GM21528 (cell line): ENCODE measurements around the gene ALOX15B.

Experiments used
- ATAC-seq: cut with Tn5 transposase; IDR thresholded peaks from one replicate; pipeline ENCODE4 v1.9.1; 2021; ENCODE audit warnings: mild to moderate bottlenecking, moderate library complexity; ENCODE audit not compliant: unreplicated experiment, low FRiP score

Gene ALOX15B

GRCh38 chr17:8031950-8032349 is 6.9 kb upstream of the ALOX15B start:
- ATAC-seq, result no peak

- no peak for ATAC-seq
Measured at GRCh38 chr17:8032442-8032841, 6.4 kb upstream of the ALOX15B start.

GRCh38 chr17:8039611-8040168 is 831 bp downstream of the ALOX15B start:
- no peak for ATAC-seq

- ATAC-seq, result no peak
Measured at GRCh38 chr17:8041249-8041928, 2.5 kb downstream of the ALOX15B start.

GRCh38 chr17:8041979-8042378 is 3.1 kb downstream of the ALOX15B start:
- ATAC-seq, result no peak

DNA sequence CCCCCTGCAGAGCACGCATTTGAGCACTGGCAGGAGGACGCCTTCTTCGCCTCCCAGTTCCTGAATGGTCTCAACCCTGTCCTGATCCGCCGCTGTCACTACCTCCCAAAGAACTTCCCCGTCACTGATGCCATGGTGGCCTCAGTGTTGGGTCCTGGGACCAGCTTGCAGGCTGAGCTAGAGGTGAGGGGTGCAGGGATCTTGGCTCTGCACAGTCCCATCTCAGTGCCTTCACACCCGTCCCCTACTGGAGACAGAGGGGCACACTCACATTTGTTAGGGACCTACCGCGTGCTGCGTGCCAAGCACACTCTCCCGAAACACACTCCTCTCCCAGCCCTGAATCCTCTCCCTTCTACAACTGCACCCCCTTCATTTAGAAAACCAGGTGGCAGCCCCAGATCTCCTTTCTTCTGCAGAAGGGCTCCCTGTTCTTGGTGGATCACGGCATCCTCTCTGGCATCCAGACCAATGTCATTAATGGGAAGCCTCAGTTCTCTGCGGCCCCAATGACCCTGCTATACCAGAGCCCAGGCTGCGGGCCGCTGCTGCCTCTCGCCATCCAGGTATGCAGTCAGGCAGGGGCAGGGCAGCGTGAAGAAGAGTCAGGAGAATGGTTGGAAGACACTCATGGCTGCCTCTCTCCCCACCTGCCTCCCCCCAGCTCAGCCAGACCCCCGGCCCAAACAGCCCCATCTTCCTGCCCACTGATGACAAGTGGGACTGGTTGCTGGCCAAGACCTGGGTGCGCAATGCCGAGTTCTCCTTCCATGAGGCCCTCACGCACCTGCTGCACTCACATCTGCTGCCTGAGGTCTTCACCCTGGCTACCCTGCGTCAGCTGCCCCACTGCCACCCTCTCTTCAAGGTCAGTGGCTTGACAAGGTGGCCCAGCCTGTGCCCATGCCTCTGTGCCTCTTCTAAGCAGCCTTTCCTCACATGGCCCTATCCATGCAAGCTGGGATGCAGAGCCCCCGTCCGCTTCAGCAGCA is 6.3 kb downstream of the ALOX15B start:
- ATAC-seq, result no peak

DNA sequence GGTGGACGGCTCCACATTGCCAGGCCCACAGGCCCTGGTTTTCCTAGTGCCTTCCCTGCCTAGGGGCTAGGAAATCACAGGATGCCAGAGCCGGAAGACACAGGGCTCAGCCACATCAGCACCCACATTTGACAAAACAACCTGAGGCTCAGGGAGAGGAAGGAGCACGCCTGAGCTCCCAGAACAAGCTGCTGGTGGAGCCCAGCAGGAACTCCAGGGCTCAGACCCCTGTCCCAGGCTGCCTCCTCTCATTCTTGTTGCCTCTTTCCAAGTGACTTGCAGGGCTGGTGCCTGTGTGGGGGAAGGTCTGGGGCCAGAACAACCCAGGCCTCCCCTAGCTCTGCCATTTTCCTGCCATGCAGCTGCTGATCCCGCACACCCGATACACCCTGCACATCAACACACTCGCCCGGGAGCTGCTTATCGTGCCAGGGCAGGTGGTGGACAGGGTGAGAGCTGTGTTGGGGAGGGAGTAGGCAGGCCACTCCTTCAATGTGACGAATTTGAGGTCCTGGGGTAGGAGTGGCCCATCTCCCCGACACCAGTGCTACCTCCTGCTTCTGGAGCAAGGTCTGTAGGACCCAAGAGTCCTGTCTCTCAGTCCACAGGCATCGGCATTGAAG is 7.6 kb downstream of the ALOX15B start:
- ATAC-seq, result no peak

DNA sequence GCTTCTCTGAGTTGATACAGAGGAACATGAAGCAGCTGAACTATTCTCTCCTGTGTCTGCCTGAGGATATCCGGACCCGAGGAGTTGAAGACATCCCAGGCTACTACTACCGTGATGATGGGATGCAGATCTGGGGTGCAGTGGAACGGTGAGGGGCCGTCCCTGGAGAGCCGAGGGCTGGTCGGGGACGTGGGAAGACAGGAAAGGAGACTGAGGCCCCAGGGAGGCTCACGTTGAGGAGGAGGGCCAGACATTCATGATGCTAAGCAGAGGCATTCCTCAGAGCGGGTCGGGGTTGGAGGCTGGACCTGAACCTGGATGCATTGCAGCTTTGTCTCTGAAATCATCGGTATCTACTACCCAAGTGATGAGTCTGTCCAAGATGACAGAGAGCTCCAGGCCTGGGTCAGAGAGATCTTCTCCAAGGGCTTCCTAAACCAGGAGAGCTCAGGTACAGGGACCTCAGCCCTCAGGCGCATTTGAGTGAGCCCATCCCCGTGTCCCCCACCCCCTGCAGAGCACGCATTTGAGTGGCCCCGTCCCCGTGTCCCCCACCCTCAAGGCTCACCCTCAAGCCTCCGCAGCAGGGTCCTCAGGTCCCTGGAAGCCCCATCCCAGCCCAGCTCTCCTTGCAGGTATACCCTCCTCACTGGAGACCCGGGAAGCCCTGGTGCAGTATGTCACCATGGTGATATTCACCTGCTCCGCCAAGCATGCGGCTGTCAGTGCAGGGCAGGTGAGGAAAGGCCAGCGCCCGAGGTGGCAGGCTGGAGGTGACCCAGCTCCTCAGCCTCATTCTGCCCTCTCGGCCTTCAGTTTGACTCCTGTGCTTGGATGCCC is 8.3 kb downstream of the ALOX15B start:
- no peak for ATAC-seq

DNA sequence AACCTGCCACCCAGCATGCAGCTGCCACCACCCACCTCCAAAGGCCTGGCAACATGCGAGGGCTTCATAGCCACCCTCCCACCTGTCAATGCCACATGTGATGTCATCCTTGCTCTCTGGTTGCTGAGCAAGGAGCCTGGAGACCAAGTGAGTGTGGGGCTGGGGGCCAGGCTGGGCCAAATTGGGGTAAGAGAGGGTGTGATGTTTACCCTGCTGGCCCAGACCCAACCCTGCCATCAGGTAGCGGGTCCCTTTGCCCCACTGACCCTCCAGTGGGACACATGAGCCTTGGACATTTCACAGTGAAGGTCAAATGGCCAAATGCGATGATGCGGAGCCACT is 8.9 kb downstream of the ALOX15B start:
- ATAC-seq, result no peak

GRCh38 chr17:8048236-8048635 is 9.4 kb downstream of the ALOX15B start:
- no peak for ATAC-seq

- ATAC-seq, result no peak
Measured at GRCh38 chr17:8048736-8049135, 9.9 kb downstream of the ALOX15B start.

- ATAC-seq, result no peak
Measured at GRCh38 chr17:8051831-8052230, 13.0 kb downstream of the ALOX15B start.

GRCh38 chr17:8052256-8053252 is 13.7 kb downstream of the ALOX15B start:
- ATAC-seq, result no peak

DNA sequence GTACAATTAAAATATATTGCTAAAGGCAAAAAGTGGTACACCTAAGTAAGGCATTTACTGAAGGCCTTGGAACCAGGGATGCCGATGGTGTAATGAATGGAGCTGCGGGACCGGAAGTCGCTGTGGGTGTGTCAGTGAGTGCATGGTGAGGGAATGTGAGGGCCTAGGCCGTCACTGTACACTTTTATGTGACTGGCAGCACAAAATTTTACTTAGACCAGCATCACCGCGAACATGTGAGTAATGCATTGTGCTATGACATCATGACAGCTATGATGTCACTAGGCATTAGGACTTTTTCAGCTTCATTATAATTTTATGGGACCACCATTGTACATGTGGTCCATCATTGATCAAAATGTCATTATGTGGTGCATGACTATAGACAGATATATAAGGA is 14.7 kb downstream of the ALOX15B start:
- no peak for ATAC-seq

DNA sequence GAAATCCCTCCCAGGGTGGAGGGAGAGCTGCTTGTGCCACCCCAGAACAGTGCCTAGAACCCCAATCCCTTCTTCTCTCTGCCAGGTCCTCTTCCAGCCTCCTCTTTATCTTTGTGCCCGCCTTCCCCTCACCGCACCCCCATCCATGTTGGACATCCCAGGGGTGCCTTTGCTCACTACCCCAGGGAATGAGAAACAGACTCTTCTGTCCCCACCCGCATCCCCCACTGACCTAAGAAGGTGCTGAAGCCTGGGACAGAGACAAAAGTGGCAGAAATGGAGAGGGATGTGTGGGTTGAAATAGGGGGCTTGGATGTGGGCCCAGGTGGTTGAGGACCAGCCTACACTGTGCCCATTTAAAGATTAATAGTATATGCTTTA is 17.0 kb downstream of the ALOX15B start:
- no peak for ATAC-seq

- no peak for ATAC-seq
Measured at GRCh38 chr17:8056232-8056975, 17.5 kb downstream of the ALOX15B start.

- ATAC-seq, result no peak
Measured at GRCh38 chr17:8056976-8057625, 18.2 kb downstream of the ALOX15B start.

DNA sequence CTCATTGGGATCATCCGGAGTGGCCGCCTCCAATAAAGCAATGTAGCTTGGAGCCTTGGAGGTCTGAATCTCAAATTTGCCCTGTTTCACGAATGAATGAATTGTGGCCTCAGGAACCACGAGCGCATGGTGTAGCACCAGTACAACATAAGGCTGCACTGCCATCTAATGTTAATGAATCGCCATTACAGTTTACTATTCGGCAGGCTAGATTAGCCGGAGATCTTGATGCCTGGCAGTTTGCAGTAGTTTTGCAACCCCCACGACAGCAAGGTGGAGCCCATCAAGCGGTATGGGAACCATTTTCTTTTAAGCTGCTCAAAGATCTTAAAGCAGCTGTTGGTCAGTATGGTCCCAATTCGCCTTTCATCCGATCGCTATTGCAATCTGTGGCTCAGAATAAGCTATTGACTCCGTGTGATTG is 18.8 kb downstream of the ALOX15B start:
- ATAC-seq, result no peak
